GM23248 (cell line): Measurements from ENCODE around the gene MPZL1. TPM values are rescaled to one million over a fixed set of nuclear protein-coding genes. Genes with fewer than 3 reads are reported as not detected.

ENCODE experiments used
- DNase-seq: peaks from one replicate; pipeline ENCODE4 v3.0.0-alpha.2; 2015
- H2AFZ ChIP-seq: fragments of 200-600 bp; sonication (generic); 2 replicates; pipeline ENCODE4 v1.6.1; 2016; ENCODE audit warnings: antibody characterized with exemption
- H3F3A ChIP-seq: fragments of 200-600 bp; sonication (generic); 2 replicates; pipeline ENCODE4 v1.6.1; 2016; ENCODE audit warnings: mild to moderate bottlenecking, antibody characterized with exemption, mixed run types; ENCODE audit not compliant: insufficient read depth
- H3K27ac ChIP-seq: fragments of 200-600 bp; sonication (generic); 2 replicates; pipeline ENCODE4 v1.5.1; 2016; ENCODE audit warnings: mild to moderate bottlenecking
- H3K27me3 ChIP-seq: fragments of 200-600 bp; sonication (generic); replicated peaks from 2 replicates; pipeline ENCODE4 v1.6.1; 2016; ENCODE audit warnings: mild to moderate bottlenecking; ENCODE audit not compliant: insufficient read depth
- H3K36me3 ChIP-seq: fragments of 200-600 bp; sonication (generic); 2 replicates; pipeline ENCODE4 v1.6.1; 2016; ENCODE audit warnings: low read depth, mild to moderate bottlenecking
- H3K4me1 ChIP-seq: fragments of 200-600 bp; sonication (generic); 2 replicates; pipeline ENCODE4 v1.6.1; 2016; ENCODE audit warnings: mild to moderate bottlenecking; ENCODE audit not compliant: insufficient read depth
- H3K4me2 ChIP-seq: fragments of 200-600 bp; sonication (generic); one replicate; pipeline ENCODE4 v1.6.1; 2016; ENCODE audit warnings: mild to moderate bottlenecking; ENCODE audit not compliant: unreplicated experiment
- H3K4me3 ChIP-seq: fragments of 200-600 bp; sonication (generic); 2 replicates; pipeline ENCODE4 v1.5.1; 2016; ENCODE audit warnings: mild to moderate bottlenecking
- H3K79me2 ChIP-seq: fragments of 200-600 bp; sonication (generic); 2 replicates; pipeline ENCODE4 v1.6.1; 2016; ENCODE audit warnings: mild to moderate bottlenecking; ENCODE audit not compliant: insufficient read depth
- H3K9ac ChIP-seq: fragments of 200-600 bp; sonication (generic); 2 replicates; pipeline ENCODE4 v1.6.1; 2016; ENCODE audit warnings: mild to moderate bottlenecking
- H3K9me2 ChIP-seq: fragments of 200-600 bp; sonication (generic); 2 replicates; pipeline ENCODE4 v1.6.1; 2016; ENCODE audit warnings: mixed run types, mild to moderate bottlenecking, moderate library complexity; ENCODE audit not compliant: insufficient read depth
- H3K9me3 ChIP-seq: fragments of 200-600 bp; sonication (generic); one replicate; pipeline ENCODE4 v1.6.1; 2017; ENCODE audit warnings: low read depth
- H4K20me1 ChIP-seq: fragments of 200-600 bp; sonication (generic); 2 replicates; pipeline ENCODE4 v1.6.0; 2016; ENCODE audit not compliant: insufficient read depth
- EZH2 ChIP-seq: fragments of 200-600 bp; sonication (generic); IDR thresholded peaks from 2 replicates; pipeline ENCODE4 v1.6.1; 2018; ENCODE audit warnings: antibody characterized with exemption, mild to moderate bottlenecking; ENCODE audit not compliant: insufficient read depth, poor library complexity, severe bottlenecking
- EZH2phosphoT487 ChIP-seq: fragments of 200-600 bp; sonication (generic); IDR thresholded peaks from 2 replicates; pipeline ENCODE4 v1.6.1; 2018; ENCODE audit warnings: antibody characterized with exemption, moderate library complexity, mild to moderate bottlenecking, low read depth; ENCODE audit not compliant: insufficient read depth
- WGBS, 2 experiments: methylation state at CpG; one replicate each; pipeline ENCODE4 v1.1.6; 2015 to 2017; ENCODE audit warnings: low lambda C conversion rate in 2 of 2, low coverage in 1 of 2; ENCODE audit errors: missing lambda C conversion rate in 2 of 2; 5-methylcytosine and 5-hydroxymethylcytosine counted together
- in situ Hi-C: fragments of 300-500 bp; cut with MboI; formaldehyde crosslinking; loops from 2 replicates; pipeline ENCODE4 v1.15.0; 2020
- polyA plus RNA-seq: library from polyadenylated mRNA; unstranded; fragments of >200 nt; fragmentation: Nextera tagmentation; extraction: Ambion mirVana; gene quantifications from 2 replicates; pipeline ENCODE4 v1.2.1, GENCODE V29; 2016
- total RNA-seq: library from RNA; depleted of rRNA; stranded (reverse); fragments of >200 nt; shearing (Covaris generic); gene quantifications from 2 replicates; pipeline ENCODE4 v1.2.3, GENCODE V29; 2014

MPZL1 gene
- total and polyA plus RNA-seq, 2 experiments from 2014 or later, result 144 to 284 TPM

- TF ChIP-seq EZH2phosphoT487 (no peak), EZH2 (no peak)
Measured at GRCh38 chr1:167676205-167676915, 45.4 kb upstream of the MPZL1 start.

GRCh38 chr1:167676916-167677848 lies 44.6 kb upstream of the MPZL1 start:
- in situ Hi-C loops, result loop anchor here (25.0 kb wide), 3 partner anchors 90 to 590 kb away; partner anchors contain the start of genes GPA33 and STYXL2
- TF ChIP-seq EZH2phosphoT487, result no peak
- TF ChIP-seq EZH2, result no peak
- H3K27me3 ChIP-seq, result no peaks in the 10 kb centered on the region
- no peak overlapping the region for H3K4me2 ChIP-seq
- no peaks in the 10 kb centered on the region for H3K36me3 ChIP-seq
- H2AFZ ChIP-seq, result no peak overlapping the region
- no peak overlapping the region for H3K9ac ChIP-seq
- no peaks in the 10 kb centered on the region for H3K9me3 ChIP-seq
- no peak overlapping the region for H3K27ac ChIP-seq
- H4K20me1 ChIP-seq, result no peaks in the 10 kb centered on the region
- no peak overlapping the region for H3K4me3 ChIP-seq
- no peaks in the 10 kb centered on the region for H3K4me1 ChIP-seq
- no peak for DNase-seq
- no peaks in the 10 kb centered on the region for H3F3A ChIP-seq
- no peaks in the 10 kb centered on the region for H3K9me2 ChIP-seq
- H3K79me2 ChIP-seq, result no peaks in the 10 kb centered on the region
- 92 to 95% methylated on average over 7 of the region's 7 CpGs for WGBS, 2 experiments

More at GRCh38 chr1:167676205-167676915, 45.4 kb upstream of the MPZL1 start:
- in situ Hi-C loops, result loop anchor here (25.0 kb wide), 3 partner anchors 89 to 589 kb away; partner anchors contain the start of genes GPA33 and STYXL2
- no peaks in the 10 kb centered on the region for H4K20me1 ChIP-seq
- no peaks in the 10 kb centered on the region for H3K9me2 ChIP-seq
- H2AFZ ChIP-seq, result no peak overlapping the region
- H3K4me2 ChIP-seq, result no peak overlapping the region
- H3K4me1 ChIP-seq, result no peaks in the 10 kb centered on the region
- H3K4me3 ChIP-seq, result no peak overlapping the region
- no peaks in the 10 kb centered on the region for H3F3A ChIP-seq
- no peak for DNase-seq
- no peak overlapping the region for H3K9ac ChIP-seq
- no peaks in the 10 kb centered on the region for H3K27me3 ChIP-seq
- no peaks in the 10 kb centered on the region for H3K79me2 ChIP-seq
- no peaks in the 10 kb centered on the region for H3K36me3 ChIP-seq
- WGBS, 2 experiments, result 91 to 92% methylated on average over 2 of the region's 2 CpGs
- no peak overlapping the region for H3K27ac ChIP-seq
- no peaks in the 10 kb centered on the region for H3K9me3 ChIP-seq

GRCh38 chr1:167678422-167678821 lies 43.4 kb upstream of the MPZL1 start:
- no peaks in the 10 kb centered on the region for H3K9me3 ChIP-seq

DNA sequence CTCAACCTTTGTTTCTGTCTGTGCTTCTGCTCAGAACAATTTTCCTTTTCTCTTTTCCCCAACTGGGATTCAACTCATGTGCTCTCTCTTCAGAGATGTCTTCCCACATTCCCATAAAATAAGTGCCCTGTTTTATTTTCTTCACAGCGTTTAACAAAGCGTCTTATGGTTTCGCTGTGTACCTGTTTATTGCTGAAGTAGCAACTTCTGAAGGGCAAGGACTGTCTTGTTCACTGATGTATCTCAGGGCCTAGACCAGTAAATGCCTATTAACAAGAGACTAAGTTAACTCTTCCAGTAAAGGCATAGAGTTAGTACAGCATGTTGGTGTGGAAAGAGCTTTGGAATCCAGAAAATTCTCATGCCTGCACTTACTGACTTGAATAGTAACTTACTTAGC lies 42.9 kb upstream of the MPZL1 start:
- TF ChIP-seq EZH2phosphoT487 (no peak), EZH2 (no peak)
- H3K9ac ChIP-seq, result no peak overlapping the region
- no peaks in the 10 kb centered on the region for H3K27me3 ChIP-seq
- H4K20me1 ChIP-seq, result no peaks in the 10 kb centered on the region
- WGBS, 2 experiments, result 98 to 99% methylated on average over 3 of the region's 3 CpGs
- no peaks in the 10 kb centered on the region for H3K9me2 ChIP-seq
- no peaks in the 10 kb centered on the region for H3K4me1 ChIP-seq
- no peak overlapping the region for H3K27ac ChIP-seq
- H3K4me2 ChIP-seq, result no peak overlapping the region
- H3K79me2 ChIP-seq, result no peaks in the 10 kb centered on the region
- in situ Hi-C loops, result loop anchor here (25.0 kb wide), 3 partner anchors 92 to 592 kb away; partner anchors contain the start of genes GPA33 and STYXL2
- no peaks in the 10 kb centered on the region for H3K9me3 ChIP-seq
- no peak overlapping the region for H2AFZ ChIP-seq
- no peaks in the 10 kb centered on the region for H3K36me3 ChIP-seq
- H3F3A ChIP-seq, result no peaks in the 10 kb centered on the region
- no peak for DNase-seq
- H3K4me3 ChIP-seq, result no peak overlapping the region

More at GRCh38 chr1:167678422-167678821, 43.4 kb upstream of the MPZL1 start:
- Histone ChIP-seq H3F3A (no peaks in the 10 kb centered on the region), H3K4me2 (no peak overlapping the region), H2AFZ (no peak overlapping the region), H3K27me3 (no peaks in the 10 kb centered on the region), H3K9ac (no peak overlapping the region), H3K4me3 (no peak overlapping the region), H3K9me2 (no peaks in the 10 kb centered on the region), H3K36me3 (no peaks in the 10 kb centered on the region), H3K79me2 (no peaks in the 10 kb centered on the region), H3K27ac (no peak overlapping the region), H4K20me1 (no peaks in the 10 kb centered on the region), H3K4me1 (no peaks in the 10 kb centered on the region)
- 91 to 92% methylated on average over 10 of the region's 10 CpGs for WGBS, 2 experiments
- no peak for DNase-seq
- in situ Hi-C loops, result loop anchor here (25.0 kb wide), 3 partner anchors 91 to 591 kb away; partner anchors contain the start of genes GPA33 and STYXL2
- no peak for TF ChIP-seq EZH2
- TF ChIP-seq EZH2phosphoT487, result no peak
